Measurements from ENCODE around the gene TCAP.

TCAP gene

GRCh38 chr17:39628655-39629493 lies 36.3 kb upstream of the TCAP start:
- DNase-seq (ENCODE audit: low read depth in 2 of 2), result no peak

GRCh38 chr17:39629494-39629880 lies 35.7 kb upstream of the TCAP start:
- no peak for DNase-seq (ENCODE audit: low read depth in 2 of 2)

GRCh38 chr17:39629898-39630297 lies 35.3 kb upstream of the TCAP start:
- no peak for DNase-seq (ENCODE audit: low read depth in 2 of 2)

DNA sequence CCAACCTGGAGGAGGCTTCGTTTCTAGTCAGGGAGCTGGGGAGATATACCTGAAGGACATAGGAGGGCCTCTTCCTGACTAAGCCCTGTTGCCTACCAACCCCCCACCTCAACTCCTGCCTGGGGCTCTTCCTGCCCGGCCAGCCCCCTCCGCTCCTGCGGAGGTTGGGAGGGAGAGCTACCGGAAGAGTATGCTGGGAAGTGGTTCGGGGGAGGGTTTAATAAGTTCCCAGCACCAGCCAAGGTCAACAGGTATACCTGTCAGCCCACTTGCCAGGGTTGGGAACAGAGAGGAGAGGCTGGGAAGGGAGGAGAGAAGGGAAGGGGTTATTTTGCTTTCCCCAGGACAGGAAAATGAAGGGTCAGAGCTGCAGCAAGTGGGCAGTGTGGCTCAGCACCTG lies 33.7 kb upstream of the TCAP start:
- no peak for DNase-seq (ENCODE audit: low read depth in 2 of 2)

GRCh38 chr17:39632153-39632941 lies 32.8 kb upstream of the TCAP start:
- DNase-seq (ENCODE audit: low read depth in 2 of 2), result no peak

- DNase-seq (ENCODE audit: low read depth in 2 of 2), result no peak
These were observed 31.5 kb upstream of the TCAP start for GRCh38 chr17:39633570-39634183.

- no peak for DNase-seq (ENCODE audit: low read depth in 2 of 2)
These were observed 30.7 kb upstream of the TCAP start for GRCh38 chr17:39634384-39634871.

DNA sequence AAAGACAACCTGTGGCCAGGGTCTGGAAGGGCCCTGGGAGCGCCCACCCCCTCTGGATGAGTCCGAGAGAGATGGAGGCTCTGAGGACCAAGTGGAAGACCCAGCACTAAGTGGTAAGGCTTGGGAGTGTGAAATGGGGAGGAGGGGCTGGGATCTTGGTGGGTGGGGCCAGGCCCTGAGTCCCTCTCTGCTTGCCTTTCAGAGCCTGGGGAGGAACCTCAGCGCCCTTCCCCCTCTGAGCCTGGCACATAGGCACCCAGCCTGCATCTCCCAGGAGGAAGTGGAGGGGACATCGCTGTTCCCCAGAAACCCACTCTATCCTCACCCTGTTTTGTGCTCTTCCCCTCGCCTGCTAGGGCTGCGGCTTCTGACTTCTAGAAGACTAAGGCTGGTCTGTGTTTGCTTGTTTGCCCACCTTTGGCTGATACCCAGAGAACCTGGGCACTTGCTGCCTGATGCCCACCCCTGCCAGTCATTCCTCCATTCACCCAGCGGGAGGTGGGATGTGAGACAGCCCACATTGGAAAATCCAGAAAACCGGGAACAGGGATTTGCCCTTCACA lies 29.5 kb upstream of the TCAP start:
- DNase-seq (ENCODE audit: low read depth in 2 of 2), result no peak

DNA sequence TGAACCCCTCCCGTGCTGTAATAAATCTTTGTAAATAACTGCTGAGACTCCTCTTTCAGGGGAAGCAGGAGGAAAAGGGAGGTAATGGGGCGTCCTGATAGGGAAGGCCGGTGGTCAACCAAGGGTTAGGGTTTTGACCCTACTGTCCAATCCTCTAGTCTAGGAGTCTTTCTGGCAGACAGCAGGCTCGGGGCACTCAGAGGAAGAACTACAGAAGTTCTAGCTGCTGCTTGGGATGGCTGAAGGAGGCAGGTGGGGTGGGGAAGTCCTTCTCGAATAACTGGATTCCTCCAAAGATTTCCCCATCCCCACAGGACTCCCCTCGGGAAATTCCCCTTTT lies 28.6 kb upstream of the TCAP start:
- no peak for DNase-seq (ENCODE audit: low read depth in 2 of 2)

DNA sequence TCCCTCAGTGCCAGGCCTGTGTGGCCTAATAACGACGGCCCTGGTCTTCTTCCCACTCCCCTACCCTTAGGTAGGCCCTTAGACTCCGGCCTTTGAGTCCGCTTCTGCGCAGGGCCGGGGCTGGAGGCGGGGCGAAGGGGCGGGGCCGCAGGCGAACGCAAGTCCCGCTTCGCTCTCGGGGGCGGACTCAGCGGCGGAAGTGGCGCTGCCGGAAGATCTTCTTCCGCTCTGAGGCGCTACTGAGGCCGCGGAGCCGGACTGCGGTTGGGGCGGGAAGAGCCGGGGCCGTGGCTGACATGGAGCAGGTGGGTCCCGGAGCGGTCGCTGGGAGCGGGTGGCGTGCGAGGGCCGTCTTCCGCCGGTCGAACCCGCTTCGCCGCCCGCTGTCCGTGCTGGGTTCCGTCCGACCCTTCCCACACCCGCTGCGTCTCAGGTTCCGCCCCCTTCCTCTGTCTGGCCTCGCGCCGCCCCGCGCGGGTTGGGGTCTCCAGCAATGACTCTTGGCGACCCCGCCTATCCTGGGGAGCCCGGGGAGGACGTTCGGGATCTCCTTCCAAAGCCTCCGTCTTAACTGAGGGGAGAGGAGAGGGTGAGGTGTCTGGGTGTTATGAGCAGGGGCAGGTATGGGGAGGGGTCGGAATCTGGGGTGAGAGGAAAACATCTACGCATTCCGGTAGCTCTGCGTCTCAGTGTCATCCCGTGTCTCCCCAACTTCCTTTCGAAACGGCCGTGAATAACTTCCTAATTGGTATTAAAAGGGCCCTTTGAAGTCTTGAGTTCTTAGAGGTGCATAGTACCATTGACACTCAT lies 28.0 kb upstream of the TCAP start, which contains the start of gene STARD3:
STARD3 (plus strand) TSS at position 218 of the 810 bp plus-strand sequence. CDS start 16,388 bp downstream, outside the sequence.
- peak; percentile 88 to 91 for DNase-seq (ENCODE audit: low read depth in 2 of 2)

DNA sequence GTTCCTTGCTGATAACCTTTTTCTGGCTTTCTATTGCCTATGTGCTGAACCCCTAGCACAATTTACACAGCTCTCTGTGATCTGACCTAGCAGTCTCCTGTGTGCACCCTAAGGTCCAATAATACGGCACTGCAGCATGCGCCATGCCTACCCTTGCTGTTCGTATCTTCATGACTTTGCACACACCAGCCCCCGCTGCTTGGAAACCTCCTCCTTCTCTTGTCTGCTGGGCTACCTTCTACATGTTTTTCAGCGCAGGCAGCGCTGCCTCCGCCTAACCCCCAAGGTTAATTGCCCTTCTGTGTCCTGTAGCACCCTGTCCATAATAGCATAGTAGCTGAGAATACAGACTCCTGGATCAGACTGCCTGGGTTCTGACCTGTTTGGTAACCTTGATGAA lies 26.8 kb upstream of the TCAP start:
- no peak for DNase-seq (ENCODE audit: low read depth in 2 of 2)

- no peak for DNase-seq (ENCODE audit: low read depth in 2 of 2)
These were observed 26.1 kb upstream of the TCAP start for GRCh38 chr17:39639043-39639442.

DNA sequence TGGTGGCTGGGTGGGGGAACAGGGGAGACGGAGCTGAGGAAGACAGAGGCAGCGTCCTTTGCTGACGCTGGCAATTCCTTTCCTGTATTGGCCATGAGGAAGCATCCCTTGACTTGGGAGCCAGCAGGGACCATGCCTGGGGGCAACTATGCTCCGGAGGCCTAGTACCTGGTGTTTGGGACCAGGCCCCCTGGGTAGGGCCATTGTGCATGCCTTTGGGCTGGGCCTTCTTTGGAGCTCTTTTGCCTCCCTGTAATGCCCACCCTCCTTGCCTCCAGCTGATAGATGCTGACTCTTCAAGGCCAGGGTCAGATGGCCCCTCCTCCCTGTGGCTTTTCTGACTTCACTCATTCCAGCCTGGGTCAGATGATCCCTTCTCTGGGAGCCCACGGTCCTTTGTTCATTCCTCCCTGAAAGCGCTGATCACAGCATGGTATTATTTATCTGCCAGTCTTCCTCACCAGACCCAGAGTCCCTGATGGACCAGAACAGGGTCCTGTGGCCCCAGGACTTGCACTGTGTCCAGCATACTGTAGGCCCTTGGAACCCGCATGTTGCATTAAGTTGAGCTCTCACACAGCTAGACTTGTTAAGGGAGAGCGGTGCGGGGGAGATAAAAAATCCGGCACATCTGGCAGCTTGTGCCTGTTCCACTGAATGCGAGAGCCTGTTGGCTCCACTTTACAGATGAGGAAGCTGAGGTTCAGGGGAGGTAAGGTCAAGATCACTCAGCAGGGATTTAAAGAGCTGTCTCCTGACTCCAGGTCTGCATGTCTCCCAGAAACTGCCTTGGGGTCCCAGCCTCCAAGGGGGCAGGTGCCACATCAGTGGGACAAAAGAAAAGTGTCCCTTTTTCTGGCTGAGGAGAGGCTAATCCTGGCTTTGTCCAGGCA lies 25.3 kb upstream of the TCAP start:
- no peak for DNase-seq (ENCODE audit: low read depth in 2 of 2)

DNA sequence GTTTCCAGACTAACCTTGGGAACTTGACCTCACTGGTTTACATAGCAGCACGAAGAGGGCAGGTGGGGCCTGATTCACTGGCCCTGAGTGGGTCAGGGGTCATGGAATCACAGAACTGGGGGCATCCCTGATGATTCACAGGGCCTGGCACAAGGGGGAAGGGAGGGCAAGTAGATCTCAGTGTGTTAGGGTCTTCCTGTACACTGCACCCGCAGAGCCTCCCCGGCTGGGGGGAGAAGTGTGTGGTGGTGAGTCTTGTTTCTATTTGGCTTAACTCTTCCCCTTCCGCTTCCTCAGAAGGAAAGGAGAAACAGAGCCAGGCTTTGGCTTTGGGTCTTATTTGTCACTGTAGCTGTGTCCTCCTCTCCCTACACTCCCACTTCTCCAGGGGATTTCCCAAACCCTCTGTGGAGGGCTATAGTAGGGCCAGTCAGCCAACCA lies 24.5 kb upstream of the TCAP start:
- DNase-seq (ENCODE audit: low read depth in 2 of 2), result no peak

DNA sequence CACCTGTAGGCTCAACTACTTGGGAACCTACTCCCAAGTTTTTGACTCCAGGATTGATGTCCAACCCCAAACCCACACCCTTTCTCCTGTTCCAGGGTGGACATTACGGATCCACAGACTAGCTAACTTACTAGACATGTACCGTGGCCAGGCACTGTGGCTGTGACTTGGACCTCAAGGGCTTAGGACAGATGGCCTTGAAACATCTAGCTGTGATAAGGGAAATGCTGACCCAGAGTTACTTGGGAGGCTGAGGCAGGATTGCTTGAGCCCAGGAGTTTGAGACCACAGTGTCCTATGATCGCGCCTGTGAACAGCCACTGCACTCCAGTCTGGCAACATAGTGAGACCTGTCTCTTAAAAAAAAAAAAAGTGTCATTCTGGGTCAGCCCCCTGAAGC lies 24.1 kb upstream of the TCAP start:
- DNase-seq (ENCODE audit: low read depth in 2 of 2), result no peak

DNA sequence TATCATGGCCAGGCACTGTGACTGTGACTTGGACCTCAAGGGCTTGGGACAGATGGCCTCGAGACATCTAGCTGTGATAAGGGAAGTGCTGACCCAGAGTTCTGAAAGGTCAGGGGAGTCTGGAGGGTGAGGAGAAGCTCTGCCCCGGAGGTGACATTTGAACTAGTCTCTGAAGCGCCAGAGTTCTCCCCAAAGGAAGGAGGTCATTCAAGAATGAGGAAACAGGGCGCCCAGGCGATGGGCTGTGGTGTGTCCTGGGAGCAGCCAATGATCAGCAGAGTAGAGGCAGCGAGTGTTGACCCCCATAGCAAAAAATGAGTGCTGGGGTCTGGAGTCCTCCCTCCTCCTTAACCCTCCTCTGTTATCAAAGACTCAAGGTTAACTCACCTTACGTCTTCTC lies 23.3 kb upstream of the TCAP start:
- no peak for DNase-seq (ENCODE audit: low read depth in 2 of 2)

- DNase-seq (ENCODE audit: low read depth in 2 of 2), result no peak
These were observed 22.7 kb upstream of the TCAP start for GRCh38 chr17:39642291-39643074.

DNA sequence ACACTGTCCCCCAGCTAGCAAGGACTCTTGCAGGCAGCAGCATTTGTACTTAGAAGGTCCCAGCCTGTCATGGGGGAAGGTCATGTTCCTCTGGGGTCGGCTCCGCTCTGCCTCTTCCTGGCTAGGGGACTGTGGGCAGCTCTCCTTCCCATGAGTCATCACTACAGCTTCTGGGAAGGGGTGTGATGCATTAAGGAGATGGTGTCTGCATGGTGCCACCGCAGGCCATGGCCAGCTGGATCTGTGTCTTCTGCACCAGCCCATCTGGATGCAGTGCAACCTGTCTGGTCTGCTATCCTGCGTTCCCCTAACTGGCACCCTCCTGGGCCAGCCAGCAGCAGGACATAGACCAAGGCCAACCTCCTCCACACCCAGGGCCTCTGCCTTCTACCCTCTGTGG lies 21.9 kb upstream of the TCAP start:
- no peak for DNase-seq (ENCODE audit: low read depth in 2 of 2)

GRCh38 chr17:39647256-39647655 lies 17.9 kb upstream of the TCAP start:
- DNase-seq (ENCODE audit: low read depth in 2 of 2), result no peak
